ENCODE data around the gene CCNK. TPM values are rescaled to one million over a fixed set of nuclear protein-coding genes. Genes with fewer than 3 reads are reported as not detected.

CCNK gene
- total RNA-seq, 4 donors from 2014 or later: 14.5 to 42.6 (median 31.3) TPM

- in situ Hi-C loops (cut with MboI; ENCODE audit: low pct_ligation_motif_present in 1 of 4, low pct_unique_long_range_greater_than_20kb in 1 of 4, low sequenced_read_pairs in 3 of 4) (loop anchor here in 3 of 4 donors (5.0 to 25.0 kb wide), 4 partner anchors 87 to 362 kb away; partner anchors contain the start of gene CCDC85C (in 1 of the 3)), intact Hi-C loops (cut with DNase I; ENCODE audit: low total_unique reads) (no loop called here)
- no peaks in the 10 kb centered on the region for H3K27me3 ChIP-seq
- H3K4me1 ChIP-seq: peaks cover 31 to 43% (median 34%) of the 10 kb centered on the region in 4 donors
- H3K4me3 ChIP-seq: no peak overlapping the region
- DNase-seq: peak; percentile 38
- peak overlapping the region; percentile 43 to 84 (median 70) for H3K27ac ChIP-seq
- H3K36me3 ChIP-seq: no peaks in the 10 kb centered on the region
- TF ChIP-seq POLR2AphosphoS5 (IDR thresholded peaks at IDR 0.05) (no peak), POLR2A (IDR thresholded peaks at IDR 0.05) (no peak), EP300 (IDR thresholded peaks at IDR 0.05; ENCODE audit: low read depth) (no peak)
- TF ChIP-seq, protein P1, sequence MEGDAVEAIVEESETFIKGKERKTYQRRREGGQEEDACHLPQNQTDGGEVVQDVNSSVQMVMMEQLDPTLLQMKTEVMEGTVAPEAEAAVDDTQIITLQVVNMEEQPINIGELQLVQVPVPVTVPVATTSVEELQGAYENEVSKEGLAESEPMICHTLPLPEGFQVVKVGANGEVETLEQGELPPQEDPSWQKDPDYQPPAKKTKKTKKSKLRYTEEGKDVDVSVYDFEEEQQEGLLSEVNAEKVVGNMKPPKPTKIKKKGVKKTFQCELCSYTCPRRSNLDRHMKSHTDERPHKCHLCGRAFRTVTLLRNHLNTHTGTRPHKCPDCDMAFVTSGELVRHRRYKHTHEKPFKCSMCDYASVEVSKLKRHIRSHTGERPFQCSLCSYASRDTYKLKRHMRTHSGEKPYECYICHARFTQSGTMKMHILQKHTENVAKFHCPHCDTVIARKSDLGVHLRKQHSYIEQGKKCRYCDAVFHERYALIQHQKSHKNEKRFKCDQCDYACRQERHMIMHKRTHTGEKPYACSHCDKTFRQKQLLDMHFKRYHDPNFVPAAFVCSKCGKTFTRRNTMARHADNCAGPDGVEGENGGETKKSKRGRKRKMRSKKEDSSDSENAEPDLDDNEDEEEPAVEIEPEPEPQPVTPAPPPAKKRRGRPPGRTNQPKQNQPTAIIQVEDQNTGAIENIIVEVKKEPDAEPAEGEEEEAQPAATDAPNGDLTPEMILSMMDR (IDR thresholded peaks at IDR 0.05): peak in 1 of 5 experiments; percentile 16
- 51% methylated on average over 17 of the region's 17 CpGs; no CpG with 5 or more reads in 1 of the 2 donors for WGBS, 2 donors (ENCODE audit: low coverage in 1 of 2)
- no peaks in the 10 kb centered on the region for H3K9me3 ChIP-seq
Observed at GRCh38 chr14:99524804-99525698, 43.8 kb downstream of the CCNK start.

- Histone ChIP-seq H3K4me3 (no peak overlapping the region), H3K4me1 (peaks cover 31 to 43% (median 34%) of the 10 kb centered on the region in 4 donors), H3K36me3 (no peaks in the 10 kb centered on the region), H3K9me3 (no peaks in the 10 kb centered on the region), H3K27me3 (no peaks in the 10 kb centered on the region), H3K27ac (peak overlapping the region in 2 of 4 donors; percentile 66 to 84)
- no peak for DNase-seq
- WGBS, 2 donors (ENCODE audit: low coverage in 1 of 2): 84% methylated on average over 12 of the region's 12 CpGs; no CpG with 5 or more reads in 1 of the 2 donors
- intact Hi-C loops (cut with DNase I; ENCODE audit: low total_unique reads) (no loop called here), in situ Hi-C loops (cut with MboI; ENCODE audit: low pct_ligation_motif_present in 1 of 4, low pct_unique_long_range_greater_than_20kb in 1 of 4, low sequenced_read_pairs in 3 of 4) (loop anchor here in 2 of 4 donors (5.0 to 25.0 kb wide), 2 partner anchors 102 to 362 kb away; no protein-coding TSS in a partner anchor)
- TF ChIP-seq POLR2AphosphoS5 (IDR thresholded peaks at IDR 0.05) (no peak), EP300 (IDR thresholded peaks at IDR 0.05; ENCODE audit: low read depth) (no peak), POLR2A (IDR thresholded peaks at IDR 0.05) (no peak)
- TF ChIP-seq, protein P1 (IDR thresholded peaks at IDR 0.05): no peak
Observed at GRCh38 chr14:99525699-99526080, 44.5 kb downstream of the CCNK start.

DNA sequence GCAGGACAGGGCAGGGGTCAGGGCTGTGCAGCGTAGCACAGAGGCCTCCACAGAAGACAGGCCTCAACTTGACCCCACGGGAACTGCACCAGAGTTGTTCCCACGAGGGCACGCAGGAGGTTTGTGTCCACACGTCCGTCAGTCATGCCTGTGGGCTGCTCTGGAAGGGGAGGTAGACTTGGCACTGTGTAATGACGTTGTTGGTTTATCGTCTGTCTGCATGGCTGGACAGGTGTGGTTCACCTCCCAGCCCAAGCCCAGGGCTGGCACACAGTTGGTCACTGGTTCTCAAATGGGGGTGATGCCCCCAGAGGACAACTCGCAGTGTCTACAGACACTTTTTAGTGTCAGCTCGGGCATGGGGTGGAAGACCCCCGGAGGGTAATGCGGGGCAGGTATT lies 45.8 kb downstream of the CCNK start:
- in situ Hi-C loops (cut with MboI; ENCODE audit: low pct_ligation_motif_present in 1 of 4, low pct_unique_long_range_greater_than_20kb in 1 of 4, low sequenced_read_pairs in 3 of 4): loop anchor here in 2 of 4 donors (5.0 to 25.0 kb wide), 2 partner anchors 100 to 360 kb away; no protein-coding TSS in a partner anchor

More for the DNA sequence above, 45.8 kb downstream of the CCNK start:
- peaks cover 35 to 46% (median 39%) of the 10 kb centered on the region in 4 donors for H3K4me1 ChIP-seq
- H3K9me3 ChIP-seq: no peaks in the 10 kb centered on the region
- 90% methylated on average over 12 of the region's 12 CpGs; no CpG with 5 or more reads in 1 of the 2 donors for WGBS, 2 donors (ENCODE audit: low coverage in 1 of 2)
- H3K4me3 ChIP-seq: no peak overlapping the region
- TF ChIP-seq, protein P1 (IDR thresholded peaks at IDR 0.05): no peak
- TF ChIP-seq POLR2A (IDR thresholded peaks at IDR 0.05): no peak
- TF ChIP-seq EP300 (IDR thresholded peaks at IDR 0.05; ENCODE audit: low read depth): no peak
- no peak for TF ChIP-seq POLR2AphosphoS5 (IDR thresholded peaks at IDR 0.05)
- no peaks in the 10 kb centered on the region for H3K36me3 ChIP-seq
- no peak for DNase-seq
- intact Hi-C loops (cut with DNase I; ENCODE audit: low total_unique reads): no loop called here
- H3K27ac ChIP-seq: no peak overlapping the region
- no peaks in the 10 kb centered on the region for H3K27me3 ChIP-seq

Data from transverse colon (tissue), 4 donors.